ENCODE data around the gene AHCYL2. TPM values are rescaled to one million over a fixed set of nuclear protein-coding genes. Genes with fewer than 3 reads are reported as not detected.
"Not testable (repeated sequence)": the region's sequence is repeated elsewhere in the genome, so short reads cannot be mapped to it uniquely, and the experiment has no call there.

AHCYL2 gene
- total RNA-seq, 4 donors from 2014 or later = 10.9 to 19.4 (median 14.6) TPM

DNA sequence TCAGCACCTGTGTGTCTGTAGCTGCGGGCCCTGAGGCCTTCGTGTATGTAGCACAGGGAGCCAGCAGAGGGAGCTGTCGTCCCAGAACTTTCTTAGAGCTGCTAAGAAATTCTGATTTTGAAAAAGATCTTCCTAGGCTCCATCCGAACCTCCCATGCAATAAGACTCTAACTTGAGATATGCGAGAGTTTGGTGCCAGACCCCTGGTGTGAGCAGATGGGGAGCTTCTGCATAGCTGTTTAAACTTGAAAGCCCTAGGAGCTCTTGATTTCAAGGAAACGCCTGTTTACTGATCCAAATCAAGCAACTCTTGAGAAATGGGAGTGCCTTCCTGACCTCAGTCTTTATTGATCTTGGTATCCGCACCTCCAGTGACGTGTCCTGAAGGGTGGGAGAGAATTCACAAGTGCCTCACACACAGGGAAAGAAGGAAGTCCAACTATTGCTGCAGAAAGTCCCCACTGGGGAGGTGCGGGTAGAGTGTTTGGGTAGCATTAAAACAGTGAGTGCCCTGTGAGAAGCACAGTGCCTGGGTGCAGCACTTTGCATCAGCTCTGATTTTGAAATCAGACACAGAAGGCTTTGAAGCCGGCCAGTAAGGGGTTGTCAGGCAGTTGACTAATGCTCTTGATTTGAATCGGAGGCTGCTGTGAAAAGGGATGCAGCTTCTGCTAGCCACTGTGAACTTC lies 143.0 kb downstream of the AHCYL2 start:
- no peak for TF ChIP-seq CTCF (IDR thresholded peaks at IDR 0.05)
- DNase-seq (ENCODE audit: low spot score) = peak; percentile 50
- ATAC-seq (ENCODE audit: low FRiP score) = no peak

GRCh38 chr7:129368389-129368986 lies 143.7 kb downstream of the AHCYL2 start:
- TF ChIP-seq CTCF (IDR thresholded peaks at IDR 0.05) = no peak
- DNase-seq (ENCODE audit: low spot score) (no peak), ATAC-seq (ENCODE audit: low FRiP score) (no peak)

GRCh38 chr7:129369447-129369846 lies 144.6 kb downstream of the AHCYL2 start:
- not testable (repeated sequence) for ATAC-seq (ENCODE audit: low FRiP score); DNase-seq (ENCODE audit: low spot score)

GRCh38 chr7:129370812-129371211 lies 146.0 kb downstream of the AHCYL2 start:
- DNase-seq (ENCODE audit: low spot score) = no peak
- TF ChIP-seq CTCF (IDR thresholded peaks at IDR 0.05) = no peak
- no peak for ATAC-seq (ENCODE audit: low FRiP score)

DNA sequence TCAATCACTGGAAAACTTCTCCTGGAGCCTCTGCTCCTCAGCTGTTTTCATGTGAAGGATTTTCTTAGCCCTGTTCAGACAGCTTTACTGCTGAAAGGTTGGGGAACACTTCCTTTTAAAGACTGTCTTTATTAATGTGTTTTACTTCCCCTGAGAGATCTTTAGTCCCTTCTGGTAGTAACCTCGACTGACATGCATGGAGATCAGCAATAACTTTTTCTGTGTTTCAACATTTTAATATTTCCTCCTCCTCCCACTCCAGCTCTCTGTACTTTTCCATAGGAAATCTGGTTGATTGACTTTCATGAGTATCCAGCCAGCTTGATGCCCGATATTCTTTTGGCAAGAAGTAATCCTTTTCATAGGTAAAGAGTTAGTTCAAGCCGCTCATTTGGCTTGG lies 146.7 kb downstream of the AHCYL2 start:
- ATAC-seq (ENCODE audit: low FRiP score) (no peak), DNase-seq (ENCODE audit: low spot score) (no peak)
- TF ChIP-seq CTCF (IDR thresholded peaks at IDR 0.05) = no peak

- ATAC-seq (ENCODE audit: low FRiP score) = no peak
Measured at GRCh38 chr7:129373651-129374428, 149.0 kb downstream of the AHCYL2 start.

More at GRCh38 chr7:129373651-129374428, 149.0 kb downstream of the AHCYL2 start:
- TF ChIP-seq CTCF (IDR thresholded peaks at IDR 0.05) = no peak
- no peak for DNase-seq (ENCODE audit: low spot score)

Data from omental fat pad (tissue), 4 donors.